ENCODE results near the gene PARD3B. TPM values are rescaled to one million over a fixed set of nuclear protein-coding genes. Genes with fewer than 3 reads are reported as not detected.

Gene PARD3B
- total and polyA plus RNA-seq, 2 of the 8 experiments (the other 6 are each of a cell fraction or from before 2014, with no cell fraction given) = 1.2 to 5.7 TPM

DNA sequence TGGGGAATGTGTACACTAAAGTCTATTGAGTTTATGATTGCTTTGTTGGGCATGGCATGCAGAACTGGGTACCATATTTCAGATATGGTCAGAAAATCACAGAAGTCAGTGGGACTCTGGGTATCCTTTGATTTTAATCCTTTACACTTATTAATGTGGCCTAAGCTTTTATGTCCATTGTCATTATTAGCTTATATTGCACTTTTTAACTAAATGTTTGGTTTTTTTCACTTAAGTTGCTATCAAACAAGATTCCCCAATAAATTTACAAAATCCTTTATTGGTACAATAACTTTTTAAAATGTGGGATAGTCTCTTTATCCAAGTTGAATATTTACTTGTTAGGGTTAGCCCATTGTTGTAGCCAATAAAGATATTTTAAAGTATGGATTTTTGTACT is 902.9 kb downstream of the PARD3B start (continued):
- TF ChIP-seq CEBPB (IDR thresholded peaks at IDR 0.05; ENCODE audit: low read depth, low read length) = no peak

All from H1 (cell line).